Suppressor macrophage (primary cell): ENCODE measurements around the gene DPP7.
"Not testable (repeated sequence)": the region's sequence is repeated elsewhere in the genome, so short reads cannot be mapped to it uniquely, and the experiment has no call there.

Source experiments
- DNase-seq, 4 experiments: peaks; one replicate each; pipeline ENCODE4 v3.0.0-alpha.2; 2020 to 2022

DPP7 gene

GRCh38 chr9:137128862-137129455 lies 14.4 kb upstream of the DPP7 start:
- peak in 1 of 4 experiments; percentile 22 for DNase-seq

GRCh38 chr9:137128158-137128861 lies 13.8 kb upstream of the DPP7 start:
- no peak for DNase-seq

DNA sequence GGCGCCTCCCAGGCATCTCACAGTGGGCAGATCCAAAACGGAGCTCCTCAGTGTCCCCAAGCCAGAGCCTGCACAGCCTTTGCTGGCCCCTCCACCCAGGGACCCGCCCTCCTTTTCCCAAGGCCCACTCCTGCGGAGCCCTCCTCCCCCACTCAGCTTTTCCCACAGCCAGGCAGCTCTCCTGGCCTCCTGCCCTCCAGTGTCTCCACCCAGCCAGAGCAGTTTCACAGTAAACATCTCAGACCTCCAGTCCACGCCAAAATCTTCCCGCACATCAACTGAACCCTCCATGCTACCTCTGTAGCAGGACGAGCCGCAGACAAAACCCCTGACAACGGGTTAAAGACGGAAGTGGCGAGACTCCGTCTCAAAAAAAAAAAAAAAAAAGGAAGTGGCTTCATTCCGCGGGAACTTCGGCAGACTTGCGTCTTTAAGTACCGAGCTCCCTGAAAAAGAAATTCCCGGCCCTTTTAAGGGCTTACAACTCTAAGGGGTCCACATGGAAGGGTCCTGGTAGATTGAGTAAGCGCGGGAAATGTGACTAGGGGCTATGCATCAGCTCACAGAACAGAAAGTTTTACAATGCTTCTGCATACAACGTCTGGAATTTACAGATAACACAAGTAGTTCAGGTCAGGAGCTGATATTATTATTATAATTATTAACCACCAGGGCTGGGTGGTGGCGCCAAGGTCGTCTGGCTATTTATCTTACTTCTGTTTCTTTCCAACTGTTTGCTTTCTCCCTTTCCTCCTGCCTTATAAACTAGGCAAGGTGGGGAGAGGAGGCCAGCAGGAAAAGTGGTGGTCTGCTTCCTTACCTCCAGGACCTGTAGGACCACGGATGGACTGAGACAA lies 13.0 kb upstream of the DPP7 start:
- peak; percentile 75 to 84 (median 80) for DNase-seq

GRCh38 chr9:137126786-137127185 lies 12.3 kb upstream of the DPP7 start:
- DNase-seq: peak; percentile 5 to 59 (median 40)

DNA sequence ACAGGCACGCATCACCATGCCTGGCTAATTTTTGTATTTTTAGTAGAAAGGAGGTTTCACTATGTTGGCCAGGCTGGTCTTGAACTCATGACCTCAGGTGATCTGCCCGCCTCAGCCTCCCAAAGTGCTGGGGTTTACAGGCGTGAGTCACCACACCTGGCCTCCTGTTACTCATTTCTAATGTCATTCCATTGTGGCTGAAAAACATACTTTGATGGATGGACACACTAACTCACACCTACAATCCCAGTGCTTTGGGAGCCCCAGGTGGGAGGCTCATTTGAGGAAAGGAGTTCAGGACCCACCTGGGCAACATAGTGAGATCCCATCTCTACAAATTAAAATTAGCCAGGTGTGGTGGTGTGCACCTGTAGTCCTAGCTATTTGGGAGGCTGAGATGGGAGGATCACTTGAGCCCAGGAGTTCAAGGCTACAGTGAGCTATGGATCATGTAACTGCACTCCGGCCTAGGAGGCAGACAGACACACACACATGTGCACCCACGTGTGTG lies 9.5 kb upstream of the DPP7 start:
- not testable (repeated sequence) for DNase-seq

DNA sequence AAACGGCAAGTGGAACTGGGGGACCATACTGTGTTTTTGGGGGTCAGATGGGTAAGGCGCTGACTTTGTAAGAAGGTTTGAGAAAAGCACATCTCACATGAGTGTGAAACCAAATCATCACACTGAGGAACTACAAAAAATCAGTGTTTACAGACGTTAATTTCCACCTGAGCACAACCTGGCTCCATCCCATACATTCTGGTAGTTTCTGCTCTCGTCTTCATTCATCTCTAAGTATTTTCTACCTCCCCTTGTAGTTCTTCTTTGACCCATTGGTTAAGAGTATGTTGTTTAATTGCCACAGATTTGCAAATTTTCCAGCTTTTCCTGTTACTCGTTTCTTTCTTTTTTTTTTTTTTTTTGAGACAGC lies 8.9 kb upstream of the DPP7 start:
- no peak for DNase-seq

GRCh38 chr9:137122796-137123467 lies 8.4 kb upstream of the DPP7 start:
- not testable (repeated sequence) for DNase-seq

GRCh38 chr9:137121927-137122795 lies 7.6 kb upstream of the DPP7 start:
- DNase-seq: not testable (repeated sequence)

DNA sequence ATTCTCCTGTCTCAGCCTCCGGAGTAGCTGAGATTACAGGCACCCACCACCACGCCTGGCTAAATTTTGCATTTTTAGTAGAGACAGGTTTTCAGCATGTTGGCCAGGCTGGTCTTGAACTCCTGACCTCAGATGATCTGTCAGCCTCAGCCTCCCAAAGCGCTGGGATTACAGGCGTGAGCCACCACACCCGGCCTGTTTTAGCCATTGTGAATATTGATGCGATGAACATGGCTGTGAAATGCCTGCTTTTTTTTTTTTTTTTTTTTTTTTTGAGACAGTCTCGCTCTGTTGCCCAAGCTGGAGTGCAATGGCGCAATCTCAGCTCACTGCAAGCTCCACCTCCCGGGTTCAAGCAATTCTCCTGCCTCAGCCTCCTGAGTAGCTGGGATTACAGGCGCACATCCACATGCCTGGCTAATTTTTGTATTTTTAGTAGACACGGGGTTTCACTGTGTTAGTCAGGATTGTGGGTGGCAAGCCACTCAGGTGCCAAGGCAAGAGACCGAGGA lies 3.6 kb upstream of the DPP7 start:
- not testable (repeated sequence) for DNase-seq

DNA sequence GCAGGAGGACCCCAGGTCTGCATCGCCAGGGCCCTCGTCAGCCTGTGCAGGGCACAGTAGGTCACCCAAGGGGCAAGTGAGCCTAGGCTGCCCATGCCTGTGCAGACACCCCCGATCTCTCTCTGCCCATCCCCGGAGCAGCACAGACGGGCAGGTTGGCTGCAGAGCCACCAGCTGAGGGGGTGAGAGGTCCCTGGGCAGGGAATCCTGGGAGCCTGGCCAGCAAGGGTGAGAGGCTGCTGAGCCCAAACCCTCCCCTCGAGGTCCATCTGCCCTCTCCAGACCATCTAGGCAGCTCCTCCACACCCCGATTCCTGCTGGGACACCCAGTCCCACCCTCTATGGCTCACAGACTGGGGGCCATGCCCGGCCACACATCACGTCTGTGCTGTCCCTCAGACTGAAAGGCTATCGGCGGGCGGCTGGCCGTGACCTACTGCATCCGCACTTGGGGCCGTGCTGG lies 2.8 kb upstream of the DPP7 start:
- no peak for DNase-seq

- no peak for DNase-seq
Measured at GRCh38 chr9:137116728-137117127, 2.2 kb upstream of the DPP7 start.

DNA sequence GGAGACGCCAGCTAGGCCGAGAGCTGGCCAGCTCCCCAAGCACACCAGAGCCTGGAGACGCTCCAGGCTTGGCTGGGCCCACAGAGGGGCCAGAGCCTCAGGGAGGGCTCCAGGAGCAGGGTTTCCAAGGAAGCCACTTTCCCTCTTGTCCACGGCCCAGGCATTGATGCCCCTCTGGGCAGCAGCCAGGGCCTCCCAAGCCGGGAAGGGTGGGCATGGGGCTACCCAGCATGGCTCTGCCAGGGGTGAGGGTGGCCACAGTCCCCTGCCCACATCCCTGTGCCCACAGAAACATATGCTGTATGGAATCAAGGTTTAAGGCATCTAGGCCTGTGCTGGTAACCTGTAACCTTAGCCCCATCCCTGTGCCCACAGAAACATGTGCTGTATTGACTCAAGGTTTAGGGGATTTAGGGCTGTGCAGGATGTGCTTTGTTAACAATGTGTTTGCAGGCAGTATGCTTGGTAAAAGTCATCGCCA lies 1.5 kb upstream of the DPP7 start:
- DNase-seq: no peak

DNA sequence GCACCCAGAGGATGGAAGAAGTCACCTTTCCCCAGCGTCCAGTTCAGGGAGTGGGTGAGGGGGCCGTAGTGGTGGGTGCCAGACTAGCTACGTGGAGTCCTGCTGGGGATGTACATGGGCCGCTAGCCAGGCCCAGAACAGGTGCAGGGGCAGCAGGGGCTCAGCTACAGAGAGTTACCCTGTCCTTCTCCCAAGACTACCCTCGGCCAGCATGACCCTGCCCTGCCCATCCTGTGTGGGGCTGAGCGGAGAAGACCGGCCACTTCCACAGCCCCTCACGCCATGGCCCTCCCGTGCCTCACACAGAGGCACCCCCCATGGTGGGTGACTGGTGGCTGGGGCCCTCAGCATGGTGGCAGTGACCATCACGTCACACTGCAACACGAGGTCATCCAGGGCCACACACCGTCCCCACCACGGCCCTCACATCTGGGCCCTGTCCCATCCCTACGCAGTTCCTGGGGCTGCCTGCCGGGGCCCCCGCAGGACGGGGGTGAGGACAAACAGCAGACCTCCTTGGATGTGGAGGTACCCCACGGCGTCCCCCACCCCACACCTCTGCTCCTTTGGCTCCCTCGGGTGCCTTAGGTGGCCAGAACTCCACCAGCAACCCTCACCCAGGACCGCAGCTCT lies 977 bp upstream of the DPP7 start:
- no peak for DNase-seq

- DNase-seq: peak; percentile 7 to 49 (median 22)
Measured at GRCh38 chr9:137114220-137114612, 317 bp downstream of the DPP7 start.

DNA sequence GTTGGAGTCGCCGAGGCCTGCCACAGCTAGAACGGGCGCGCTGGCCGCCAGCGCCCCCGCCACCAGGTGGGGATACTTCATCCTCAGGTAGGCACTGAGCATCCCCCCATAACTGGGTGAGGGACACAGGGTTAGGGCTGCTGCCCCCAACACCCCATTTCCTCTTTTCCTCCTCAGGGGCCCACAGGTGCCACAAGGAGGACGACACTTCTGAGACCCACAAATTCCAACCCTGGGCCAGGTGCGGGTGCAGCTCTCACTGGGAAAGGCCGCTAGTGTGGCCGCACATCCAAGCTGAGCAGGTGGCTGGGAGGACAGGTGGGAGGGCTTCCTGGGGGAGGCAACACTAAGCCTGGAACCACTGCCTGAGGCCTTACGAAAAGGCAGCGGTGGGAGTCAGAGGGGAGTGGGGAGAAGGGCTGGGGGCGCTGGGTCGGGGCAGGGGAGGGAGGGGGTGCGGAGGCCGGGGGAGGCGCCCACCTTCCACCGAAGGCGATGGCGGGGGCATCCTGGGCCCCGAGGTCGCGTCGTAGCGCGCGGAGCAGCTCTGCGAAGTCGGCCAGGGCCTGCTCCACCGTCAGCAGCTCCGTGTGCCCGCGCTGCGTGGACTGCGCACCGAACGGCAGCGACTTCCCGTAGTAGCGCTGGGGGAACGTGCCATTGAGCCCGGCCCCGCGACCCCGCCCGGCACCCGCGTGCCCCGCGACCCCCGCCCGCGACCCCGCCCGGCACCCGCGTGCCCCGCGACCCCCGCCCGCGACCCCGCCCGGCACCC lies 961 bp downstream of the DPP7 start:
- DNase-seq: peak; percentile 31 to 67 (median 51)

- DNase-seq: no peak
Measured at GRCh38 chr9:137112564-137113384, 1.8 kb downstream of the DPP7 start.

- DNase-seq: no peak
Measured at GRCh38 chr9:137111788-137112563, 2.6 kb downstream of the DPP7 start.
